ENCODE data around the gene SRRD.

Gene SRRD

GRCh38 chr22:26479043-26479791, 4.5 kb upstream of the SRRD start:
- no peaks in the 10 kb centered on the region for H3K27me3 Mint-ChIP-seq (ENCODE audit: low read depth, poor library complexity)
- H3K4me3 Mint-ChIP-seq, result peak overlapping the region; percentile 74
- peaks cover 58% of the 10 kb centered on the region for H3K4me1 Mint-ChIP-seq
- TF ChIP-seq, protein P1, sequence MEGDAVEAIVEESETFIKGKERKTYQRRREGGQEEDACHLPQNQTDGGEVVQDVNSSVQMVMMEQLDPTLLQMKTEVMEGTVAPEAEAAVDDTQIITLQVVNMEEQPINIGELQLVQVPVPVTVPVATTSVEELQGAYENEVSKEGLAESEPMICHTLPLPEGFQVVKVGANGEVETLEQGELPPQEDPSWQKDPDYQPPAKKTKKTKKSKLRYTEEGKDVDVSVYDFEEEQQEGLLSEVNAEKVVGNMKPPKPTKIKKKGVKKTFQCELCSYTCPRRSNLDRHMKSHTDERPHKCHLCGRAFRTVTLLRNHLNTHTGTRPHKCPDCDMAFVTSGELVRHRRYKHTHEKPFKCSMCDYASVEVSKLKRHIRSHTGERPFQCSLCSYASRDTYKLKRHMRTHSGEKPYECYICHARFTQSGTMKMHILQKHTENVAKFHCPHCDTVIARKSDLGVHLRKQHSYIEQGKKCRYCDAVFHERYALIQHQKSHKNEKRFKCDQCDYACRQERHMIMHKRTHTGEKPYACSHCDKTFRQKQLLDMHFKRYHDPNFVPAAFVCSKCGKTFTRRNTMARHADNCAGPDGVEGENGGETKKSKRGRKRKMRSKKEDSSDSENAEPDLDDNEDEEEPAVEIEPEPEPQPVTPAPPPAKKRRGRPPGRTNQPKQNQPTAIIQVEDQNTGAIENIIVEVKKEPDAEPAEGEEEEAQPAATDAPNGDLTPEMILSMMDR (IDR thresholded peaks at IDR 0.05), result no peak
- H3K27ac Mint-ChIP-seq, result peak overlapping the region; percentile 46
- peaks cover 26% of the 10 kb centered on the region for H3K36me3 Mint-ChIP-seq (ENCODE audit: low read depth)
- DNase-seq, result no peak
- no peaks in the 10 kb centered on the region for H3K9me3 Mint-ChIP-seq

GRCh38 chr22:26479792-26480610, 3.7 kb upstream of the SRRD start:
- no peak for DNase-seq
- TF ChIP-seq, protein P1 (IDR thresholded peaks at IDR 0.05), result no peak
- Mint-ChIP-seq H3K4me3 (peak overlapping the region; percentile 74), H3K27me3 (ENCODE audit: low read depth, poor library complexity) (no peaks in the 10 kb centered on the region), H3K36me3 (ENCODE audit: low read depth) (peaks cover 23% of the 10 kb centered on the region), H3K27ac (peak overlapping the region; percentile 46), H3K9me3 (no peaks in the 10 kb centered on the region), H3K4me1 (peaks cover 66% of the 10 kb centered on the region)

DNA sequence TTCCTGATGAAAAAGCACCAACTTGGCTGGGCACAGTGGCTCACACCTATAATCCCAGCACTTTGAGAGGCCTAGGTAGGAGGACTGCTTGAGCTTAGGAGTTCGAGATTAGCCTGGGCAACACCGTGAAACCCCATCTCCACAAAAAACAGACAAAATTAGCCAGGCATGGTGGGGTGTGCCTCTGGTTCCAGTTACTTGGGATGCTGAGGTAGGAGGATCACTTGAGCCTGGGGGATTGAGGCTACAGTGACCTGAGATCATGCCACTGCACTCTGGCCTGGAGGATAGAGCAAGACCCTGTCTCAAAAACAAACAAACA, 3.1 kb upstream of the SRRD start:
- Mint-ChIP-seq H3K27ac (no peak overlapping the region), H3K36me3 (ENCODE audit: low read depth) (peaks cover 23% of the 10 kb centered on the region), H3K4me1 (peaks cover 72% of the 10 kb centered on the region), H3K9me3 (no peaks in the 10 kb centered on the region), H3K4me3 (peak overlapping the region; percentile 74), H3K27me3 (ENCODE audit: low read depth, poor library complexity) (no peaks in the 10 kb centered on the region)
- TF ChIP-seq, protein P1 (IDR thresholded peaks at IDR 0.05), result no peak
- no peak for DNase-seq

DNA sequence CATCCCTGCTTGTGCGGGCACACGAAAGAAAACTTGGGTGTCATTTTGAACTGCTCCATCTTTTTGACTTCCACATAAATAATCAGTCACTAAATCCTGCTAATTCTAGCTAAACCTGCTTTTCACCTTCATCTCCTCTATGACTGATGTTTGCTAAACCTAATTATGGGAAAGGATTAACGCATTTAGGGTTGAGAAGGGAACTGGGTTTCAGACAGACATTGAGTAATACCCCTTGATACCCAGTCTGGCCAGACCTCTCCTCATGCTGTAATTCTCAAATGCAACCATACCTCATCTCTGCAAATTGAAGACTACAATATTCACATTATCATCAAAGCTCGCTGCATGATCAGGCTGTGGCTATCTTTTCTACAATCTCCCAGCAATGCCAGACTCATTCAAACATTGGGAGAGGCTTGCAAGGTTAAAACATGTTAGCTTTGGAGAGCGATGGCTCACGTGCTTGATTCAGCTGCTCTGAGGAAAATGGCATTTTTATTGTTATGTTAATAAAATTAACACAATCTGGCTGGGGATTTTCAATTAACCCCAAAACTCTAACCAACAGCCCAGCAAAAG, 2.5 kb upstream of the SRRD start:
- H3K4me1 Mint-ChIP-seq, result peaks cover 75% of the 10 kb centered on the region
- TF ChIP-seq, protein P1 (IDR thresholded peaks at IDR 0.05), result no peak
- no peak overlapping the region for H3K27ac Mint-ChIP-seq
- H3K36me3 Mint-ChIP-seq (ENCODE audit: low read depth), result peaks cover 23% of the 10 kb centered on the region
- no peaks in the 10 kb centered on the region for H3K9me3 Mint-ChIP-seq
- H3K27me3 Mint-ChIP-seq (ENCODE audit: low read depth, poor library complexity), result no peaks in the 10 kb centered on the region
- DNase-seq, result no peak
- H3K4me3 Mint-ChIP-seq, result peak overlapping the region; percentile 74

DNA sequence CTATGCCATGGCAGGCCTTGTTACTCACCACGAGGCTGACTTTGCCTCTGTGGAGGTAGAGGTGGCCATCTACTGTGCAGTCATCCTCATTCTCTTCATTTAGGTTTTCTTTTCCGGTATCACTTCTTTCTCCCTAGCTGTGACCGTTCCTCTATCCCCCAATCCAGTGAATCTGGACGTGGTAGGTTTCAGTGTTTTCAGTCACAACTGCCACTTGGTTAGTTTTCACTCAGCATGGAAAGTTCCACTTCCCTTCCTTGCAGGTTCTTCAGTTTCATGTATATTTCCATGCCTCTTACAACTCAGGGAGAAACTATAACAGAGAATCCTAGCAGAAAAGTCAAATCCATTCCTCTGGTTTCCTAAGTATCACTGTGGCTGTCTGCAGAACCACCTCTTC, 2.0 kb upstream of the SRRD start:
- peak overlapping the region; percentile 96 for H3K4me3 Mint-ChIP-seq
- H3K9me3 Mint-ChIP-seq, result no peaks in the 10 kb centered on the region
- peak overlapping the region; percentile 68 for H3K27ac Mint-ChIP-seq
- H3K4me1 Mint-ChIP-seq, result peaks cover 75% of the 10 kb centered on the region
- H3K36me3 Mint-ChIP-seq (ENCODE audit: low read depth), result peaks cover 20% of the 10 kb centered on the region
- H3K27me3 Mint-ChIP-seq (ENCODE audit: low read depth, poor library complexity), result no peaks in the 10 kb centered on the region
- DNase-seq, result no peak
- TF ChIP-seq, protein P1 (IDR thresholded peaks at IDR 0.05), result no peak

All from nephron progenitor cell (in vitro differentiated cells).